H9 (cell line): ENCODE data around the gene MEPE. TPM values are rescaled to one million over a fixed set of nuclear protein-coding genes. Genes with fewer than 3 reads are reported as not detected.

Experiments used
- DNase-seq: peaks from one replicate; pipeline ENCODE4 v3.0.0-alpha.2; 2017
- H2AFZ ChIP-seq: one replicate; pipeline ENCODE4 v1.6.1; 2013; ENCODE audit warnings: mild to moderate bottlenecking, low read length, control low read depth, moderate library complexity
- H2AK5ac ChIP-seq: 2 replicates; pipeline ENCODE4 v1.6.1; 2013; ENCODE audit warnings: low read length, control low read depth, mixed read lengths; ENCODE audit not compliant: insufficient read length
- H2BK120ac ChIP-seq: one replicate; pipeline ENCODE4 v1.6.1; 2013; ENCODE audit warnings: low read depth, mild to moderate bottlenecking, low read length, control low read depth, inconsistent platforms; ENCODE audit not compliant: poor library complexity, severe bottlenecking
- H2BK12ac ChIP-seq: 2 replicates; pipeline ENCODE4 v1.6.1; 2013; ENCODE audit warnings: low read length, control low read depth, mixed read lengths, low read depth; ENCODE audit not compliant: insufficient read length
- H2BK15ac ChIP-seq: 2 replicates; pipeline ENCODE4 v1.6.1; 2013; ENCODE audit warnings: low read depth, low read length, control low read depth
- H2BK20ac ChIP-seq: one replicate; pipeline ENCODE4 v1.6.1; 2013; ENCODE audit warnings: low read depth, mild to moderate bottlenecking, low read length, control low read depth, inconsistent platforms; ENCODE audit not compliant: poor library complexity, severe bottlenecking
- H2BK5ac ChIP-seq: 2 replicates; pipeline ENCODE4 v1.6.1; 2013; ENCODE audit warnings: low read length, control low read depth, mixed read lengths; ENCODE audit not compliant: insufficient read length
- H3K14ac ChIP-seq: 2 replicates; pipeline ENCODE4 v1.6.1; 2013; ENCODE audit warnings: low read length, control low read depth; ENCODE audit not compliant: insufficient read depth
- H3K18ac ChIP-seq: 2 replicates; pipeline ENCODE4 v1.6.1; 2013; ENCODE audit warnings: low read depth, mild to moderate bottlenecking, mixed read lengths, low read length, control low read depth; ENCODE audit not compliant: insufficient read length
- H3K23ac ChIP-seq: 2 replicates; pipeline ENCODE4 v1.6.1; 2013; ENCODE audit warnings: low read length, control low read depth, mixed read lengths, low read depth; ENCODE audit not compliant: insufficient read length
- H3K23me2 ChIP-seq: 2 replicates; pipeline ENCODE4 v1.6.1; 2013; ENCODE audit warnings: low read depth, mild to moderate bottlenecking, mixed read lengths, low read length, control low read depth; ENCODE audit not compliant: insufficient read length, poor library complexity, severe bottlenecking
- H3K27ac ChIP-seq: 2 replicates; pipeline ENCODE4 v1.5.1; 2013; ENCODE audit warnings: low read length, control low read depth, mixed read lengths, low read depth; ENCODE audit not compliant: insufficient read length
- H3K27me3 ChIP-seq: 2 replicates; pipeline ENCODE4 v1.6.1; 2013; ENCODE audit warnings: low read length, control low read depth, inconsistent platforms; ENCODE audit not compliant: insufficient read depth
- H3K4ac ChIP-seq: 2 replicates; pipeline ENCODE4 v1.6.1; 2013; ENCODE audit warnings: low read depth, mild to moderate bottlenecking, control low read depth, inconsistent platforms, low read length, moderate library complexity
- H3K4me1 ChIP-seq: 2 replicates; pipeline ENCODE4 v1.6.1; 2013; ENCODE audit warnings: low read length, control low read depth, inconsistent platforms; ENCODE audit not compliant: insufficient read depth
- H3K4me2 ChIP-seq: 2 replicates; pipeline ENCODE4 v1.6.1; 2013; ENCODE audit warnings: low read length, control low read depth, mixed read lengths; ENCODE audit not compliant: insufficient read length, insufficient read depth
- H3K56ac ChIP-seq: 2 replicates; pipeline ENCODE4 v1.6.1; 2013; ENCODE audit warnings: low read depth, mild to moderate bottlenecking, mixed read lengths, low read length, control low read depth; ENCODE audit not compliant: insufficient read length
- H3K79me1 ChIP-seq: 2 replicates; pipeline ENCODE4 v1.6.1; 2013; ENCODE audit warnings: low read depth, mild to moderate bottlenecking, moderate library complexity, low read length, control low read depth, inconsistent platforms; ENCODE audit not compliant: insufficient read depth, poor library complexity, severe bottlenecking
- H3K79me2 ChIP-seq: 2 replicates; pipeline ENCODE4 v1.6.1; 2013; ENCODE audit warnings: low read length, control low read depth, inconsistent platforms; ENCODE audit not compliant: insufficient read depth
- H3K9ac ChIP-seq: 2 replicates; pipeline ENCODE4 v1.6.1; 2013; ENCODE audit warnings: low read length, control low read depth, mixed read lengths; ENCODE audit not compliant: insufficient read length; ENCODE audit errors: extremely low read depth
- H3K9me3 ChIP-seq: one replicate; pipeline ENCODE4 v1.6.1; 2013; ENCODE audit warnings: low read depth, low read length, inconsistent platforms; ENCODE audit not compliant: control insufficient read depth
- H3T11ph ChIP-seq: one replicate; pipeline ENCODE4 v1.6.1; 2013; ENCODE audit warnings: mild to moderate bottlenecking, low read length, control low read depth, inconsistent platforms
- H4K20me1 ChIP-seq: one replicate; pipeline ENCODE4 v1.6.1; 2013; ENCODE audit not compliant: control insufficient read depth, insufficient read length, insufficient read depth
- H4K5ac ChIP-seq: 2 replicates; pipeline ENCODE4 v1.6.1; 2013; ENCODE audit warnings: low read depth, mild to moderate bottlenecking, mixed read lengths, low read length, control low read depth; ENCODE audit not compliant: insufficient read length
- H4K8ac ChIP-seq: replicated peaks from 2 replicates; pipeline ENCODE4 v1.6.1; 2013; ENCODE audit warnings: low read length, control low read depth, mixed read lengths, low read depth; ENCODE audit not compliant: insufficient read length
- H4K91ac ChIP-seq: 2 replicates; pipeline ENCODE4 v1.6.1; 2013; ENCODE audit warnings: low read depth, mild to moderate bottlenecking, moderate library complexity, mixed read lengths, low read length, control low read depth; ENCODE audit not compliant: insufficient read length
- H3K27ac Mint-ChIP-seq, 3 experiments: 2 replicates in 2 of 3; 3 replicates in 1 of 3; pipeline ENCODE4 v1.8.0; 2020 to 2021; ENCODE audit warnings: mixed read lengths in 3 of 3, mild to moderate bottlenecking in 1 of 3, moderate library complexity in 1 of 3
- H3K27me3 Mint-ChIP-seq: 2 replicates; pipeline ENCODE4 v1.8.0; 2021; ENCODE audit warnings: low read depth, mild to moderate bottlenecking, moderate library complexity, mixed read lengths
- H3K36me3 Mint-ChIP-seq, 3 experiments: 2 replicates in 2 of 3; 3 replicates in 1 of 3; pipeline ENCODE4 v1.8.0; 2020 to 2021; ENCODE audit warnings: low read depth in 3 of 3, mixed read lengths in 3 of 3; ENCODE audit not compliant: insufficient read depth in 1 of 3
- H3K4me1 Mint-ChIP-seq, 2 experiments: 2 replicates each; pipeline ENCODE4 v1.8.0; 2020; ENCODE audit warnings: mixed read lengths in 2 of 2
- H3K4me3 Mint-ChIP-seq, 2 experiments: 2 replicates in 1 of 2; 3 replicates in 1 of 2; pipeline ENCODE4 v1.8.0; 2020 to 2021; ENCODE audit warnings: mild to moderate bottlenecking in 2 of 2, mixed read lengths in 2 of 2, moderate library complexity in 1 of 2
- H3K9me3 Mint-ChIP-seq, 2 experiments: 2 replicates in 1 of 2; 3 replicates in 1 of 2; pipeline ENCODE4 v1.8.0; 2020; ENCODE audit warnings: mild to moderate bottlenecking in 2 of 2, mixed read lengths in 2 of 2, moderate library complexity in 1 of 2
- CTCF ChIP-seq: fragments of 200-600 bp; sonication (generic); conservative IDR thresholded peaks from 3 replicates; pipeline ENCODE4 v1.8.0; 2021; ENCODE audit warnings: antibody characterized with exemption, mild to moderate bottlenecking
- WGBS: extraction: QIAGEN DNeasy Blood & Tissue Kit; methylation state at CpG from one replicate; pipeline ENCODE4 v1.1.7; 2013; ENCODE audit warnings: missing lambda C conversion rate, low lambda C conversion rate, mixed read lengths; ENCODE audit not compliant: insufficient read length; ENCODE audit errors: extremely low coverage; 5-methylcytosine and 5-hydroxymethylcytosine counted together
- total RNA-seq: library from RNA; stranded (reverse); gene quantifications from 2 replicates; pipeline ENCODE4 v1.2.1, GENCODE V29; 2021

The MEPE gene
- total RNA-seq, 1 experiment from 2014 or later, result not detected

GRCh38 chr4:87823200-87823599 lies 9.6 kb upstream of the MEPE start:
- H2BK120ac ChIP-seq, result no peak overlapping the region
- H3K4me1 ChIP-seq, result no peaks in the 10 kb centered on the region
- H2BK5ac ChIP-seq, result no peak overlapping the region
- Mint-ChIP-seq H3K9me3 (peaks cover 3 to 20% of the 10 kb centered on the region in 2 experiments), H3K4me3 (no peak overlapping the region), H3K27me3 (no peaks in the 10 kb centered on the region), H3K27ac (no peak overlapping the region), H3K36me3 (peaks cover 6 to 26% (median 8%) of the 10 kb centered on the region in 3 experiments), H3K4me1 (peaks cover 17 to 22% of the 10 kb centered on the region in 2 experiments)
- H3K4ac ChIP-seq, result no peak overlapping the region
- no peak overlapping the region for H2BK15ac ChIP-seq
- DNase-seq, result no peak
- no peak overlapping the region for H3K27ac ChIP-seq
- no peak overlapping the region for H3K18ac ChIP-seq
- H3K9ac ChIP-seq, result no peak overlapping the region
- no peak overlapping the region for H2BK12ac ChIP-seq
- no peak overlapping the region for H3K14ac ChIP-seq
- H3K27me3 ChIP-seq, result no peaks in the 10 kb centered on the region
- no CpG with 5 or more reads among the region's 4 CpGs for WGBS
- H3K9me3 ChIP-seq, result no peaks in the 10 kb centered on the region
- no peaks in the 10 kb centered on the region for H3K23me2 ChIP-seq
- no peak overlapping the region for H3K56ac ChIP-seq
- no peaks in the 10 kb centered on the region for H3K79me2 ChIP-seq
- no peak overlapping the region for H4K5ac ChIP-seq
- no peak overlapping the region for H2BK20ac ChIP-seq
- H4K8ac ChIP-seq, result no peak overlapping the region
- no peak overlapping the region for H2AK5ac ChIP-seq
- TF ChIP-seq CTCF, result no peak
- no peaks in the 10 kb centered on the region for H4K20me1 ChIP-seq
- H3K23ac ChIP-seq, result no peak overlapping the region
- no peak overlapping the region for H4K91ac ChIP-seq
- H3K79me1 ChIP-seq, result no peaks in the 10 kb centered on the region
- no peak overlapping the region for H3T11ph ChIP-seq
- H3K4me2 ChIP-seq, result no peak overlapping the region
- H2AFZ ChIP-seq, result no peak overlapping the region
